ENCODE data around the gene HGF. TPM values are rescaled to one million over a fixed set of nuclear protein-coding genes. Genes with fewer than 3 reads are reported as not detected.

Gene HGF
- total RNA-seq, 2 experiments from 2014 or later, result not detected

DNA sequence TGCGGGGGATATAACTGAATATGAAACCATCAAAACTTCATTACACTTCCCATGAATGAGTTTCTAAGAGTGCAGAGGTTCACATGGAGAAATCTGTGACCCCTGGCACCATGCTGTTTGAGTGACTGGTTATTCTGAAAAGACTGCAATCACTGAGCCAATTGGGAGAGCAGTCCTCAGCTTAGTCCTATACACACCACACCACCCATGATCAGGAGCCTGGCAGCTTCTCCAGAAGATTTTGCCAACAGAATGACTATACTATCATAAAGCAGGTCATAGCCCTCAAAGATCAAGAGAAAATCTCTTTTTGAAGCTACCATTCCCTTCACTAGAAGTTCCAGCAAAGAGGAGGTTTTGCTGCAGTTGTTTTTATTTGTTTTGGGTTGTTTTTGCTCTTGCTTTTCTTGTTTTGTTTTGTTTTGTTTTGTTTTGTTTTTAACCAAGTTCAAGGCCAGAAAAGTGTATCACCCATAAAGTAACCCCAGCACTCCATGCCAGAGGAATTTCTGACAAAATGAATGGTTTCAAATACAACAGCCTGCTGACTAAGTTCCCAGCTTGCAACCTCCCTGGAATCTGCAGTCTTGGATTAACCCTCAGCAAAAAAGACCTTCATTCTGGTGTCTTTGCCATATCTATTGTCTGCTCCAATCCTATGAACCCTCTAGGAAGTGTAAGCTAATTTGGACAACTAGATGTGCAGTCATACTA lies 19.7 kb upstream of the HGF start:
- Mint-ChIP-seq H3K27ac (no peak overlapping the region), H3K27me3 (no peaks in the 10 kb centered on the region), H3K9me3 (no peaks in the 10 kb centered on the region), H3K4me1 (no peaks in the 10 kb centered on the region), H3K4me3 (no peak overlapping the region), H3K36me3 (ENCODE audit: low read depth) (no peaks in the 10 kb centered on the region)
- no peak for DNase-seq
- ChIA-PET POLR2A (no interaction called here), CTCF (no interaction called here)

DNA sequence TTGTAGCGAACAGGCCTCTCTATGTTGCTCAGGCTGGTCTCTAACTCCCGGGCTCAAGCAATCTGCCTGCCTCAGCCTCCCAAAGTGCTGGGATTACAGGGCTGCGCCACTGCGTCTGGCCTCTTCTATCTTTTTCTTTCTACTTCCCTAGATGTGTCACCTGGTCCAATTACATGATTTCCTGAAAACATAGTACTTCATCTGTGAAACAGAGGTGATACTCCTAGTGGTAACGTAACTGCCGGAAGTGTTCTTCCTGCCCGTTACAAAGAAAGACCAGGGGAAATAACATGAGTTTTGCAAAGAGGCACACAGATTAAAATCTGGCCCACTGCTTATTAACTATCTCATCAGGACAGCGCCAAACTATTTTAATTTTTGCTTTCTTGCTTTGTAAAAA lies 18.4 kb upstream of the HGF start:
- H3K9me3 Mint-ChIP-seq, result no peaks in the 10 kb centered on the region
- no peaks in the 10 kb centered on the region for H3K4me1 Mint-ChIP-seq
- DNase-seq, result no peak
- ChIA-PET CTCF (no interaction called here), POLR2A (no interaction called here)
- no peaks in the 10 kb centered on the region for H3K36me3 Mint-ChIP-seq (ENCODE audit: low read depth)
- no peak overlapping the region for H3K4me3 Mint-ChIP-seq
- H3K27me3 Mint-ChIP-seq, result no peaks in the 10 kb centered on the region
- no peak overlapping the region for H3K27ac Mint-ChIP-seq

DNA sequence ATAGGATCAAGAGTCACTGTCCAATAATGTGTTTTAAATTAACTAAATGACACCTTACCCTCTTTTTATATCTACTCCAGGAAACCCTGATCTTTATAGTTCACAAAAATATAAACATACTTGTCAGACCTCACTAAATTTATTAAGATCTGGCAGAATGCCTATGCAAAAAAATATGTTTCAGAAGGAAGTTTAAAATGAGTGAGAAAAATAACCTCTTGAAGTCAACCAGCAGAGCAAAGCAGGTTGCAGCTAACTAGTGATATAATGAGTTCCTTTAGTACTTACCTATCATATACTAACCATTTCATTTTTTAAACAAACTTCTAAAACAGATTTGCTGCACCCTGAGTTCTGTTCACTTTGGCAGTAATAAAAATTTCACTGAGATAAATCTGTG lies 14.0 kb upstream of the HGF start:
- Mint-ChIP-seq H3K36me3 (ENCODE audit: low read depth) (no peaks in the 10 kb centered on the region), H3K4me1 (no peaks in the 10 kb centered on the region), H3K4me3 (no peak overlapping the region), H3K27me3 (no peaks in the 10 kb centered on the region), H3K27ac (no peak overlapping the region), H3K9me3 (no peaks in the 10 kb centered on the region)
- no peak for DNase-seq
- POLR2A ChIA-PET, result no interaction called here
- CTCF ChIA-PET, result no interaction called here

DNA sequence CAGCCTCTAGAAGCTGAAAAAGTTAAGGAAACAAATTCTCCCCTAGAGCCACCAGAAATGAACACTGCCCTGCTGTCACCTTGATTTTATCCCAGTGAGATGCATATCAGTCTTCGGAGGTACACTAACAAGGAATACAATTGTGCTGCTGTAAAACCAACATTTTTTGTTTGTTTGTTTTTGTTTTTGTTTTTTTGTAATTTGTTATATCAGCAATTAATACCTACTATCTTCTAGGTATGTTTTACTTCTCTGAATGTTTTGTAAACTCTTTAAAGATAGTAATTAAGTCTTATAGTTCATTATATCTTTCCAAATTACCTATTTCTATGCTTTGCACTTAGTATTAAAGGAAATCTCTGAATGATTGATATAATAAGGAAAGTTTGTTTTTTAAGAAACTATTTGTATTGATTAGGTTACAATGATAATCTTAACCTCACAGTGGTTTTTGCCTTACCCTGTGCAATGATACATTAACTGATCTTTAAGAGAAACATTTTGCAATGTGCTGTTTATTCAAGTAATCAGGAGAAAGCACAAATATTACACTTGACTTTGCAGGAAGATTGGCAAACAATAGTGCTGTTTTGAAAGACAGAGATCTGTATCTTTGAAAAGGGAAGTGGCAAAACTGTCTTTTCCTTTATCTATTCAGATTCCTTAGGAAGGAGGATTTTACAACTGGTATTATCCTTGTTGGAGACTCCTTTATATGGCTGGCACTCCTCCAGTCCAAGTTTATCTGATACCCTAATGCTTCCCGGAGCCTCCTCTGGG lies 11.3 kb upstream of the HGF start:
- Mint-ChIP-seq H3K4me1 (no peaks in the 10 kb centered on the region), H3K4me3 (no peak overlapping the region), H3K36me3 (ENCODE audit: low read depth) (no peaks in the 10 kb centered on the region), H3K27me3 (no peaks in the 10 kb centered on the region), H3K27ac (no peak overlapping the region), H3K9me3 (no peaks in the 10 kb centered on the region)
- CTCF ChIA-PET, result no interaction called here
- POLR2A ChIA-PET, result no interaction called here
- no peak for DNase-seq

DNA sequence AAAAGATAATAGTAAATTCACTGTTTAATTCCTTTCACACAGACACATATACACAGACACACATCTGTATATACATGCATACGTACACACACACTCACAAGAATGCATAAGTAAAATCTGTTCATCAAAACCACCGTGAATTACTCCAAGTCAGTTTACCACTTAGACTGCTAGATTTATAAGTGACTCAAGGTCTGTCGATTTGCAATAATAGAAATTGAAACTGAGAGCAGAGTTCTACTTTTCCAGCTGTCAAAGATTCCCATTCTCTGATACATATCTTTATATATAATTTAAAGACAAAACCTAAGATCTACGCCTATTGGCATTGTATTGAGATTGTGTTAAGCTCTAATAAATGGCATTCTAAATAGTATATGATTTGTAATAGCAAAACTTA lies 9.9 kb upstream of the HGF start:
- no peaks in the 10 kb centered on the region for H3K4me1 Mint-ChIP-seq
- H3K27me3 Mint-ChIP-seq, result no peaks in the 10 kb centered on the region
- H3K4me3 Mint-ChIP-seq, result no peak overlapping the region
- H3K27ac Mint-ChIP-seq, result no peak overlapping the region
- H3K36me3 Mint-ChIP-seq (ENCODE audit: low read depth), result no peaks in the 10 kb centered on the region
- ChIA-PET POLR2A (no interaction called here), CTCF (no interaction called here)
- H3K9me3 Mint-ChIP-seq, result no peaks in the 10 kb centered on the region
- DNase-seq, result no peak

DNA sequence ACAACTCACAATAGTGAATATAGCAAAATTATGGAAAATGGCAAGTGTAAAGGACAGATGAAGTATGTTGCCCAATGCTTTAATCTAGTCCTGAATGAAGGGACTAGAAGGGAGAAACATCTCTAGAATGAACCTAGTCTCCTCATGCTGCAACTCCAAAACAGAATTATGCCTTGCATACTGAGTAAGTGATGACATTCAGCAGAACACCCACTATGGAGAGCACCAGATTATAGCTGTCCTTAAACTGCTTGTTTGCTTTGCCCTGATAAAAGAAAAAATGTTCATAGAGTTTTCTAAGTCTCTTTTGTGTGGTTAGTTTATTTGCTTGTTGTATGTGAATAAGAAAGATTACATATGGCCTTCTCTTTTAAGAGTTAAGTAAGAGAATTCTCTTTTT lies 7.8 kb upstream of the HGF start:
- no peaks in the 10 kb centered on the region for H3K4me1 Mint-ChIP-seq
- POLR2A ChIA-PET, result no interaction called here
- H3K27me3 Mint-ChIP-seq, result no peaks in the 10 kb centered on the region
- H3K27ac Mint-ChIP-seq, result no peak overlapping the region
- CTCF ChIA-PET, result no interaction called here
- H3K9me3 Mint-ChIP-seq, result no peaks in the 10 kb centered on the region
- H3K4me3 Mint-ChIP-seq, result no peak overlapping the region
- DNase-seq, result no peak
- no peaks in the 10 kb centered on the region for H3K36me3 Mint-ChIP-seq (ENCODE audit: low read depth)

DNA sequence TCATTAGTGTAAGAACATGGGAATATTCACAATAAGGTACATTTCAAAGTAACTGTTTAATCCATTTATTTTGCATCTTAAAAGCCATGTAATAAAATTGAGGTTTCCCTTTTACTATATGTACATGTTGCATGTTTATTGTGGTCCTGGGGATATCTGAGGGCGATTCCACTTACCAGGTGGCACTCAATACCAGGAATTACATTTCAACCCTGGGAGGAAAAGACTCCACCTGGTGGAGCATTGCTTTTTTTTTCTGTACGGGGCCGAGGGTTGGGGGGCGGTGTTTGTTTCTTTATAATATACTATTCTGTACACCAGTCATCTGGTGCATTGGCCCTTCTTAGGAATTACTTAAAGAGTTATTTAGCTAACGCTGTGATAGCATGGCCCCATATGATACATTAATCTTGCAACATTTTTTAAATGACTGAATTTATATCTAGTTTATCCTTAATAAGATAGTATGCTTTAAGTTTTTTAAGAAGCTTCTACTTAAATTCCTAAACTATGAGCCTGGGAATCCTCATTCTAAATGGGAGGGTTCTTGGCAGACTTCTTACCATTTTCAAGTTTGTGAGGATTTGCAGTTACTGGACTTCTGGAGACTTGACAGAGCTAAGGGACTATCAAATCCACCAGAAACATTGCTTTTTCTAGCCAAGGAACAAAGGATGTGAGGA lies 7.2 kb upstream of the HGF start:
- Mint-ChIP-seq H3K4me1 (no peaks in the 10 kb centered on the region), H3K36me3 (ENCODE audit: low read depth) (no peaks in the 10 kb centered on the region), H3K27ac (no peak overlapping the region), H3K27me3 (no peaks in the 10 kb centered on the region), H3K4me3 (no peak overlapping the region), H3K9me3 (no peaks in the 10 kb centered on the region)
- no peak for DNase-seq
- ChIA-PET POLR2A (no interaction called here), CTCF (no interaction called here)

DNA sequence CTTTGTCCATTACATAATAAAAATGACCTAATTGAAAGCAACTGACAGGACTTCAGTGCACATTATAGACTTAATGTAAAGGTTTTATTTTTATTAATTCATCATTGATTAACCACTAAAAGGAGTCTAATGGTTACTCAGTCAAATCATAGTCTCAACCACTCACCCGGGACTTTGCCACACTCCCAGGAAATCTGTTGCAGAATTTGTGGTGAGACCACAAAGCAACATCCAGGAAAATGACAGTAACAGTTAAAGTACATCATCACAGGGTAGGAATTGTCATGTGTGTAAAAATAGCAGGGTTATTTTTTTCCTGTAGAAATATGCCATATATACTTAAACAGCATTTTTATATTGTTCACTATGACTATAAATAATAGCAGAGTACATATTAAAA lies 6.3 kb upstream of the HGF start:
- CTCF ChIA-PET, result no interaction called here
- H3K4me1 Mint-ChIP-seq, result no peaks in the 10 kb centered on the region

DNA sequence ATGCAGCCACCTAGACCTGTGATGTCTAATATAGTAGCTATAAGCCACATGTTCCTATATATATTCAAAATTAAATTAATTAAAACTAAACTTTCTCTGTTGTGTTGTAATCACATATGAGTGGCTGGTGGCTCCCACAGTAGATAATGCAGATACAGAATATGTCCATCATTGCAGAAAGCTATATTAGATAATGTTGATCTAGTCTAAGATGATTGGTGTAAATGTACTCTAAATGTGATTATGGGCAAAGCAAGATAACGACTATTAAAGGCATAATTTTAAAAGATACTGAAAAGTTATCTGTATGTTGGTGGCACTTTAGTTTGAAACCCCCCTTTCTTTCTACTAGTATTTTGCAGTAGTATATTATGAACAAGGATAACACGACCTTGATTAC lies 5.7 kb upstream of the HGF start:
- H3K27ac Mint-ChIP-seq, result no peak overlapping the region
- no peaks in the 10 kb centered on the region for H3K27me3 Mint-ChIP-seq
- H3K9me3 Mint-ChIP-seq, result no peaks in the 10 kb centered on the region
- ChIA-PET POLR2A (no interaction called here), CTCF (no interaction called here)
- DNase-seq, result no peak
- H3K36me3 Mint-ChIP-seq (ENCODE audit: low read depth), result no peaks in the 10 kb centered on the region
- no peak overlapping the region for H3K4me3 Mint-ChIP-seq
- no peaks in the 10 kb centered on the region for H3K4me1 Mint-ChIP-seq

More for the DNA sequence above, 6.3 kb upstream of the HGF start:
- Mint-ChIP-seq H3K27me3 (no peaks in the 10 kb centered on the region), H3K9me3 (no peaks in the 10 kb centered on the region), H3K36me3 (ENCODE audit: low read depth) (no peaks in the 10 kb centered on the region), H3K4me3 (no peak overlapping the region), H3K27ac (no peak overlapping the region)
- no peak for DNase-seq
- POLR2A ChIA-PET, result no interaction called here

DNA sequence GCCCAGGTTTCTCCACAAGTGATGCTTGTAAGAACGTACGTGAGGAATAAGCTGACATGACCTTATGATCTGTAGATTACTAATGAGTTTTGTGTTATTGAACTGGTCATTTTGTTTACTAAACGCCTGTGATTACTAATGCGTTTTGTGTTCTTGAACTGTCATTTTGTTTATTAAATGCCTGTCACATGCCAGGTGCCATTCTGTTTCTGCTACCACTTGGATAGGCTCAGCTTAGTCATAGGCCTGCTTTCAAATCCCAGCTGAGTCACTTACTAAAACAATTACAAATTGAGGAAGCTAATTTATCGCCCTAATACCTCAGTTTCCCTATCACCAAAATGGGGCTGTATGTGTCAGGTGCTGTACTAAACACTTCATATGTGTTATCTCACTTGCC lies 4.7 kb upstream of the HGF start:
- no peak for DNase-seq
- POLR2A ChIA-PET, result no interaction called here
- H3K27me3 Mint-ChIP-seq, result peaks cover 1% of the 10 kb centered on the region

DNA sequence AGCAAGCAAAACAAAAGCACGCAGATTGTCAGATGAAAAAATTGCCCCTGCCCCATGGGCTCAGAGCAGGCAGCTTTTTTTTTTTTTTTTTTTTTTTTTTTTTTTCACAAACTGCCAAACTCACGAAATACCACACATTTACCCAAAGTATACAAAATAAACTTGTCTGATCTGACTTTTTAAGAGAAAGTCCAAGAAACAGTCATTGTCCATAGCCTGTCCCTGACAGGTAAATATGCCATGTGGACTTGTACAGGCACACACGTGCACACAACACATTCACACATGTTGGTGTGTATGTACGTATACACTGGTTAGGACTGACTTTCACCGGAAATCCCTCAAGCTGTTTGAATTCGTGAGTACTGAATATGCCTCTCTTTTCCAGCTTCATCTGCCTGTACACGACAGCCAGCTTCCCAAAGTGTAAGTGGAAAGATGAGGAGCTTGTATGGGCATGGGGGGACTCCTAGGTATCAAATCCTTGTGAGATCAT lies 929 bp upstream of the HGF start:
- CTCF ChIA-PET, result interaction anchor here (0.6 kb wide), 1 partner anchor 257 kb away, joined by 3 read pairs; no protein-coding TSS in a partner anchor
- Mint-ChIP-seq H3K4me3 (no peak overlapping the region), H3K36me3 (ENCODE audit: low read depth) (no peaks in the 10 kb centered on the region), H3K9me3 (no peaks in the 10 kb centered on the region), H3K4me1 (no peaks in the 10 kb centered on the region), H3K27me3 (peaks cover 4% of the 10 kb centered on the region), H3K27ac (no peak overlapping the region)
- POLR2A ChIA-PET, result no interaction called here
- no peak for DNase-seq

More for the DNA sequence above, 4.7 kb upstream of the HGF start:
- CTCF ChIA-PET, result no interaction called here
- Mint-ChIP-seq H3K4me1 (no peaks in the 10 kb centered on the region), H3K27ac (no peak overlapping the region), H3K9me3 (no peaks in the 10 kb centered on the region), H3K4me3 (no peak overlapping the region), H3K36me3 (ENCODE audit: low read depth) (no peaks in the 10 kb centered on the region)

DNA sequence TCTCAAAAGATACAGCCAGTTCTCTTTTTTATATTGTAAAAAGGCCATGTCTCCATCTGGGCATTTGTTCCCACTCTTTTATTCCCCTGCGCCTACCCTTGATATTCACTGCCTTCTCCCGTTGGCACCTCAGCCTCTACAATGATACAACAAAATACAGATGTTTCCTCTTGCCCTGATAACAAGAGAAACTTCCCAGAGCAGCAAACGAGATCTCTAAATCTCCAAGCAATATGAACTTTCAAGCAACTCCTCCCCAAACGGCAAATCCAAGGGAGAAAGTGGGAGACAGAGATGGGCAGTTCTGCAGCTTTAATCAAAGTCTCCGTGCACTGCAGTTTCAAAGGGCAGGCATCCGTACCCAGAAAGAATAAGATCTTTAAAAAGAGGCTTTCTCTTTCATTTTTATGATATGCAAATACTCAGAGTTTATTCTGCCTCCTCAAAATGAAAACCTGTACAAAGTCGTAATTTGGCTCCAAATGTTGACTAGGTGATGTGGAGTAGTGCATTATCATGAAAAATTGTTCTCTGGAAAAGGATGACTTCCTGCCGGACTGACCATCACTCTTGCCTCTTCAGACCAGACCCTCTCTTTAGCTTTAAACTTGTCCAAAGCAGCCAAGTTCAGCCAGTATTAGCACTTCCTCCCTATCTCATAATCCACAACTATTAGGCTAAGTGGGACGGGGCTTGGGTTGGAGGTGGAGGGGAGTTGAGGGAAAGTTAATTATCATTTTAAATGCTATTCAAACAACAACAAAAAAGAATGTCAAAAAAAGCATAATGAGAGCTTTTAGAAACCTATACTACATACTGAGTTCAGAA lies 682 bp downstream of the HGF start:
- ChIA-PET POLR2A (no interaction called here), CTCF (no interaction called here)
- no peak overlapping the region for H3K4me3 Mint-ChIP-seq
- H3K9me3 Mint-ChIP-seq, result no peaks in the 10 kb centered on the region
- no peak overlapping the region for H3K27ac Mint-ChIP-seq
- no peaks in the 10 kb centered on the region for H3K4me1 Mint-ChIP-seq
- H3K27me3 Mint-ChIP-seq, result peaks cover 4% of the 10 kb centered on the region
- DNase-seq, result no peak
- H3K36me3 Mint-ChIP-seq (ENCODE audit: low read depth), result no peaks in the 10 kb centered on the region

DNA sequence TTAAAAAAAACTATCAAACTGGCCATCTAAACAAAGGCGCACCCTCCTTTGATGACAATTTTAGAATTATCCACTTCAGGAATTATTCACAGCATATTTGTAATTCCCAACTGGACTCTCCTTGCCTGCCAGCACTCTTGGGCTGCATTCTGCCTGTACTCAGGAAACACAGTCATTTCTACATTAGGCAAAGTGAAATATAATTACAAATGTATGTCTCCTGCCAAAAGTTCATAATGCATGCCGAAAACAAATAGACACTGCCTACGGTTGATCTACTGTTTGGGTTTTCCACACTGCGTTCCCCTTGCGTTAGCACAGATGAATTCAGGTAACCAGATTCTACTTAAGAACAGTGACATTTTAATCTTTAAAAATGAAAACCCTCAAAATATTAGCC lies 1.9 kb downstream of the HGF start:
- Mint-ChIP-seq H3K4me1 (no peaks in the 10 kb centered on the region), H3K27me3 (peaks cover 4% of the 10 kb centered on the region), H3K9me3 (no peaks in the 10 kb centered on the region), H3K27ac (no peak overlapping the region), H3K4me3 (no peak overlapping the region), H3K36me3 (ENCODE audit: low read depth) (no peaks in the 10 kb centered on the region)
- DNase-seq, result no peak
- CTCF ChIA-PET, result no interaction called here
- POLR2A ChIA-PET, result no interaction called here

All from activated CD4-positive, alpha-beta T cell treated with anti-CD3 and anti-CD28 coated beads, Interleukin-2, amount 10 ng/mL, durations not matched to agents 7 days and 5 days (primary cell).